ENCODE data around the gene STX16.
"Not testable (repeated sequence)": the region's sequence is repeated elsewhere in the genome, so short reads cannot be mapped to it uniquely, and the experiment has no call there.

STX16 gene

DNA sequence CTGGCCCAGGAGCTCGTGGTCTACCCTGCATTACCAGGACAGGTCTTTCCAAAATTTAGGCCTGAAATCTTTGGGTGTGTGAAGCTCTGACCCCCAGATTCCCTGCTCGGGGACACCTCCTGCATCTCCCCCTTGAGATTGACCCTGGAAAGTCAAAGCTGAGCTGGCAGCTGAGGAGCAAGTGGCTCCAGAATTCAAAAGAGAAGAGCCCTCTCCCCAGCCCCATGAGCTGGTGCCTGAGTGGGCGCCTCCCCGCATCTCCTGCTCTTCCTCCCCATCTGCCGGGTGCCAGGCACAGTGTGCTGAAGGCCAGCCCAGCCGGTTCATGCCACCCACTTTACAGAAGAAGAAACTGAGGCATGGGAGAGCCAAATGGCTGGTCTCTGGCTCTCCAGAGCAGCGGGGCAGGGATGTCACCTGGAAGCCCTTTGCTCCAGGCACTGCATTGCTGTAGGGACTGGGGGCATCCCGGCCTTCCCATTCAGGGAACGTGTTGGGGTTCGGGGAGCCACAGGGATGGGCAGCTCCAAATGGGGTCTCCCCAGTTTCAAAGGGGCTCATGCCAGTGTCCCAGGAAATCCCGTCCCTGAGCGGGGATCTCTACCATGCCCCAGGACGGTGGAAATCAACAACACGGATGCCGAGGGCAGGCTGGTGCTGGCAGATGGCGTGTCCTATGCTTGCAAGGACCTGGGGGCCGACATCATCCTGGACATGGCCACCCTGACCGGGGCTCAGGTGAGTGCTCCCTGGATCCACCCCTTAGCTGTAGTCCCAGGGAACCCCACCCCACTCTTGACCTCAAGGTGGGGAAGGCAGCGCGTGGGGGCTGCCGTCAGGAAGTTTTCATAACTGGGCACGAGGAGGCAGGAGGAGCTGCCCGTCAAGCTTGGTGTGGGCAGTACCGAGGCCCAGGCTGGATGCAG lies 62.0 kb downstream of the STX16 start:
- DNase-seq, result no peak

DNA sequence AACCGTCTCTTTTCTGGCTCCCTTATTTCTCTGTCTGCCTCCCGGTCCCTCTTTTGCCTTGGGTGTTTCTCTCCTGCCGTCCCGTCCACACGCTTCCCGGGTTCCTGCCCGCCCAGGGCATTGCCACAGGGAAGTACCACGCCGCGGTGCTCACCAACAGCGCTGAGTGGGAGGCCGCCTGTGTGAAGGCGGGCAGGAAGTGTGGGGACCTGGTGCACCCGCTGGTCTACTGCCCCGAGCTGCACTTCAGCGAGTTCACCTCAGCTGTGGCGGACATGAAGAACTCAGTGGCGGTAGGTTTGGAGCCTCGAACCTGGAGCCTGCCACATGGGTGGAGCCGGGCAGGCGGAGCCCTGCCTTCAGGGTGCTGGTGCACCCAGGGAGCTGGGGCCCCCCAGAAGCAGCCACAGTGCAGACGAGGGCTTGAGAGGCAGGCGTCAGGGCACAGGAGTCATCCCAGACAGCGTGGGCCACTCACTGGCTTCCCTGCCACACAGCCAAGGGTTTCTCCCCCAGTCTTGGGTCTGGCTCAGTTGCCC lies 62.8 kb downstream of the STX16 start:
- no peak for DNase-seq

DNA sequence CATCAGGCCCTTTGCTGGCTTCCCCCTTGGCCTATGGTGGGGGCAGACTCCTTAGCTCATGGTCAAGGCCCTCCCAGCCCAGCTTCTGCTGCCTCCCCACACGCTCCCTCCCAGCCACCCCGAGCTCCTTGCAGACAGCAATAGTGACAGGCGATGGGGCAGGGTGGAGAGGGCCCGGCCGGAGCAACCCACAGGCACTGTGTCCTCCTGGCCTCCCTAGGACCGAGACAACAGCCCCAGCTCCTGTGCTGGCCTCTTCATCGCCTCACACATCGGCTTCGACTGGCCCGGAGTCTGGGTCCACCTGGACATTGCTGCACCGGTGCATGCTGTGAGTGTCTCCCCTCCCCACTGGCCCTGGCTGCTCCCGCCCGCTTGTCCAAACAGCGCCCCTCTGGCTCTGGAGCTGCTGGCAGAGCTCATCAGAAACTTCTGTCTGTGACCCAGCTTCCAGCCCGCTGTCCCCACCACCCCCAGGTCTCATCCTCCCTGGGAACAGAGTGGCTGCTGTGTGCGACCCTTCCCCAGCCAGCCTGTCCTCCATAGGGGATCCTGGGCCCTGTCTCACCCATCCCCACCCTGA lies 63.3 kb downstream of the STX16 start:
- DNase-seq, result no peak

DNA sequence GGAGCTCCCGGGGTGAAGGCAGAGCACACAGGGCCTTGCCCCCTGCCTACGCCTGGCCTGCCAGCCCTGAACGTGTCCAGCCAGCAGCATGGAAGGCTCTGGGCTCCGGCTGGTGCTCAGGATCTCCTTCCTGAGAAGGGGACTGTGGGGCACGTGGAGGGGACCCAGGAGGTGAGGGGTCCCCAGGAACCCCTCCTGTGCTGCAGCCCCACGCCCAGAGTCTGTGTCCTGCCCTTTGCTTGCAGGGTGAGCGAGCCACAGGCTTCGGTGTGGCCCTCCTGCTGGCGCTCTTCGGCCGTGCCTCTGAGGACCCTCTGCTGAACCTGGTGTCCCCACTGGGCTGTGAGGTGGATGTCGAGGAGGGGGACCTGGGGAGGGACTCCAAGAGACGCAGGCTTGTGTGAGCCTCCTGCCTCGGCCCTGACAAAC lies 63.9 kb downstream of the STX16 start:
- no peak for DNase-seq

DNA sequence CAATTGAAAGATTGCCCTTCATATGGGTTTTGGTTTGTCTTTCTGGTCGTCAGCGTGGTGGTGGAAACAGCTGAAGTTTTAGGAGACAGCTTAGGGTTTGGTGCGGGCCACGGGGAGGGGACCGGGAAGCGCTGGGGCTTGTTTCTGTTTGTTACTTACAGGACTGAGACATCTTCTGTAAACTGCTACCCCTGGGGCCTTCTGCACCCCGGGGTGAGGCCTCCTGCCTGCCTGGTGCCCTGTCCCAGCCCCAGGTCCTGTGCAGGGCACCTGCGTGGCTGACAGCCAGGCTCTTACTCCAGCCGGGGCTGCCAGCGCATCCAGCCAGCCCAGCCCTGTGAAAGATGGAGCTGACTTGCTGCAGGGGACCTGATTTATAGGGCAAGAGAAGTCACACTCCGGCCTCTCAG lies 64.3 kb downstream of the STX16 start:
- no peak for DNase-seq

DNA sequence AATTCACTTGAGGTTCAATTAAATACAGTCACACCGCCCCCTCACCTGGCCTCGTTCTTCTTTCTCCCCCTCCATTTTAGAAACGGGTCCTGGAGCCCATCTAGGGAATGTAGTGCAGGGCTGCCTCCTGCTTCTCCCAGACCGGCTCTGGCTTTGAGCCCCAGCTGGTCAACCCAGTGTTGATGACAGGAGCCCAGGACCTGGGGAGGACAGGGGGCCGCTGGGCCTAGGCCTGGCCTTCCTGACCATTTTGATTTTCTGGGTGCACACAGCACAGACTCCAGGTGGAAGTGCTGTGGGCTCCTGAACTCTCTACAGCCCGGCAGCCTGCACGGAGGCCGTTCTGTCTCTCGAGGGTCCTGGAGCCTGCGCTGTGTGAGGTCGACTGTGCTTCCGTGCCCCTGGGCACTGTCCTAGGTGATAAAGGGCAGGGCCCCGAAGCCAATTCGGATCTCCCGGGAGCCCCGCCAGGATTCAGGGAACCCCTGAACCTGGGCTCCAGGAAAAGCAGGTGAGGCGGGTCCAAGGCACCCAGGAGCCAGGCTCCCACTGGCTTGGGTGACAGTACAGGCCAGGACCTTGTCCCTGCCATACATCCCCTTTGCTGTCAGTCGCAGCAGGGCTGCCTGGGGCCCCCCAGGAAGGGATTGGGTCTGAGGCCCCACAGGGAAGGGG lies 64.9 kb downstream of the STX16 start:
- DNase-seq, result no peak

DNA sequence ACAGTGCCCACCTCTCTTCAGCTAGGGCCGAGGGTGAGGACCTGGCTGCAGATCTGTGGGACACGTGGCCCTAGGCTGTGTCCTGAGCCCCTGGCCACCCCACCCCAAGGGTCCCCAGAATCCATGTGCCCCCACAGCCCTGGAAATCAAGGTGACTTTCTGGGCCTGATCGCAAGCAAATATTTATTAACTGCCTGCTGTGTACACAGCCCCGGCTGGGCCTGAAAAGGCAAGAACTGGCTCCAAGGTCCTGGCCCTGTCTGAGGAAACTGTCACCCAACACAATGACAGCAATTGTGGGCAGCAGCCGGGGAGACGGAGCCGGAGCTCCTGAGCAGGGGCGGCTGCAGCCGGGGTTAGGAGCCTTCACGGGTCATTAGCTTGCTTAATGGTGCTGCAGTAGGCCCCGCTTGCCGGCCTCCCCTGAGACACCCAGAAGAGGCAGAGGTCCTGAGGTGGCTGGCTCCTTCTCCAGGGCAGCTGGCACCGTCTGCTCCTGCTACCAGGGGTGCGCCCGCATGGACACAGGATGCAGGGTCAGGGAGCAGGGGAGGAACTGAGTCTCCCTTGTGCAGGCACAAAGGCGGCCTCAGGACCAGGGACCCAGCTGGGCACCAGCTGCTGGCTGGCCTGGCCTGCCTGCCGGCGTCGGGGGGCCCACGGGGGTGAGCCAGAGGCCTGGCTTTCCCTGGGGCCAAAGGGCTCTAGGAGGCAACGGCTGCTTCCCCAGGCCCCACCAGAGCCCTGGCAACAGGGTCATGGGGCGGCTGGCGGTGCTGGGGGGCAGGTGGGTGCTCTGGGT lies 65.6 kb downstream of the STX16 start:
- peak; percentile 52 for DNase-seq

DNA sequence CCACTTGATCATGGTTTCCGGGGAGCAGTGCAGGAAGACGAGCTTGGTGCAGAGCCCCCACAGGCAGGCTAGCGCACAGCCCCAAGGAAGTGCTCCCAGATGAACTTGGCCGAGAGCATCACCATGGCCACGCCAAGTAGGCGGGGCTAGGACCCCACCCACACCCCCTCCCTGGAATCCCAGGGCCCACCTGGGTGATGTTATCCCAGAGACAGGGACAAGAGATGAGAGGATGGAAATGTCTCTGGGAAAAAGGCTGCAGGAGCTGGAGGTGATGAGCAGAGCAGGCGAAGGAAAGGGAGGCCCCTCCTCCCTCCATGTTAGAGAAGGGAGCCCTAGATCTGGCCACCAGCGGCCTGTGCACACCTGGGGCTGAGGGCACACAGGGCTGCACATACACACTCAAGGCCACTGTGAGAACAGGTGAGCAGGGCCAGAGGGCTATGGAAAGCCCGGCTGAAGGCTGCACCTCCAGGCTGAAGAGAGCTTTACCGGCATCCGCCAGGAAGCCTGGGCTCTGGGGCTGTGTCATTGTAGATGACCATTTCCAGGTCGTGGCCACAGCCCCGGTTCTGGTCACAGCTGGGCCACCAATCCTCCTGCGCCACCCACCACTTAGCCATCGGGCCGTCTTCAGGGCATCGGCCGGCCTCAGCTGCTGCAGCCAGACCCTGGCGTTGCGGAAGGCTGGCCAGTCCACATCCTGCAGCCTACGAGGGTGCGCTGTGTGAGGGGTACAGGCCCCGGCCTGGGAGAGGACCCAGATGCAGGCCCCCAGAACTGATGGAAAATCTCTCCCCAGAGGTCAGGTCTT lies 66.4 kb downstream of the STX16 start:
- DNase-seq, result no peak

DNA sequence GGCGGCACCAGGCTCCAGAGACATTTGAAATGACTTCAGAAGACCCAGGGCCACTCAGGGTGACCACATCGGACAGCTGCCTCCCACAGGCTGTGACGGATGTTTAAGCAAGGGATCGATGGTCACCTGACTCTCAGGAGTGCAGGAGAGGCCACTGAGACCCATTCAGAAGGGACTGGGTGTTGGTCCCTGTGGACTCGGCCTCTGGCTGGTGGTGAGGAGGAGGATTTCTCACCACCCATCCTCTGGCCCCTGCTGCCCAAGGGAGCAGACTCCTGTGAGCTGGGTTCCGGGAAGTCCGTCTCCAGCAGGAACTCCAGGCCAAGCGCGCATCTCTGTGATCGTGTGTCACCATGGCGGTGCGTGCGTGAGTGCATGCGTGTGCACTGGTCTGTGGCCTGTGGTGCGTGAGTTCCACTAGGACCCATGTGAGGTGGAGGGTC lies 67.1 kb downstream of the STX16 start:
- no peak for DNase-seq

DNA sequence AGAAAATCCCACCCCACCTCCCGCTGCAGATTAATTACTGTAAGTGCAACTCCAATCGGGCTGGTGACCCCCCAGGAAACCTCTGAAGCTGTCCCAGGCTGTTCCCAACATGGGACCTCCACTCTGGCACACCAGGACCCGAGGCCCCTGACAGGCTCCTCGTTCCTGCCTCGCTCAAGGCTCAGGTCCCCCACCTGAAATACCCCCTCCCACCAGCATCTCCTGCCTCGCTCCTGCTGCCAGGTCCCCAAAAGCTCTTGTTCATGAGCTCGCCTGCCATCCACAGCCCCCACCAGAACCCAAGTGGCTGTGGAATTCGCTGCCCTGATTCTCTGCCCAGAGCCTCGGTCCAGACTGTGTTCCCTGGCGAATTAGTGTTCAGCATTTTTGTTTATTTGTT lies 67.6 kb downstream of the STX16 start:
- no peak for DNase-seq

DNA sequence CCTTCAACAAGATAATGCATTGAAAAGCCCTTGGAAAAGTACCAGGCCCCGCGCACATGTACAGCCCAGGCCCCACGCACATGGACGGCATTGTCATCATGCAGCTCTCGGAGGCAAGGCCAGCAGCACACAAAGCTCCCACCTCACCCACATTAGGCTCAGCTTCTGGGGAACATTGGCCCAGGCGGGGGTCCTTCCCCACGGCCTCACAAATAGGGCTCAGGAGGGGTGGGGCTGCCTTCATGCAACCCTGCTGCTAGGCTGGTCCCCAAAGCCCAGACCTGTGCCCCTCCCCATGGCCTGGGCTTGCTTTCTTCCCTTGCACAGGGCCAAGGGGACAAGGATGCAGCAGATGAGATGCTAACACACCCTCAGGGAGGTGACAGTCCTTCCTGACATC lies 68.2 kb downstream of the STX16 start:
- DNase-seq, result no peak

DNA sequence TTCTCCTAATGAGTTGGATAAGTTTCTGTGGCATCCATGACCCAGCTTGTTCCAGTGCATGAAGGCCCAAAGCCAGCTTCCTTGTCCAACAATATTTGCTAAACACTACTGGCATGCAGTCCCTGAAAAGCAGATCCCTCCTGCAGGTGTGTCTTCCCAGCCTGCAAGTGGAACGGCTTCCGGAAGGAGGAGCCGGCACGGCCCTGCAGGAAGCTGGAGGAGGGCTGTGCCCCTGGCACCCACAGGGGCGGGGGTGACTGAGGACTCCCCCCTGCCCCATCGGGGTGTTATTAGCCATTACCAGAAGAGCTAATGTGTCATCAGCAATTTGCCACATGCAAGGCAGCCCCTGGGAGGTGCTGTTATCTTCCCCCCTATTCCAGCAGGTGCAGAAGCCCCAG lies 68.9 kb downstream of the STX16 start:
- no peak for DNase-seq

DNA sequence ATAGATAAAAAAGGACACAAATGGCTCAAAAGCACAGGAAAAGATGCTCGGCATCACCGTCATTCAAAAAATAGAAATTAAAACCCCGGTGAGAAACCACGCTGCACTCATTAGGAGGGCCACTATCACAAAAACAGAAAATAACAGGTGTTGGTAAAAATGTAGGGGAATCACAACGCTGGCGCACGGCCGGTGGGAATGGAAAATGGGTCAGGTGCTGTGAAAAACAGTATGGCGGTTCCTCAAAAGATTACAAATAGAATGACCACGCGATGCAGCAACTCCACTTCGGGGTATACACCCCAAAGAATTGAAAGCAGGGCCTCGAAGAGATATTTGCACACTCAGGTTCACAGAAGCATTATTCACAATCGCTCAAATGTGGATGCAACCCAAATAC lies 69.8 kb downstream of the STX16 start:
- DNase-seq, result no peak

DNA sequence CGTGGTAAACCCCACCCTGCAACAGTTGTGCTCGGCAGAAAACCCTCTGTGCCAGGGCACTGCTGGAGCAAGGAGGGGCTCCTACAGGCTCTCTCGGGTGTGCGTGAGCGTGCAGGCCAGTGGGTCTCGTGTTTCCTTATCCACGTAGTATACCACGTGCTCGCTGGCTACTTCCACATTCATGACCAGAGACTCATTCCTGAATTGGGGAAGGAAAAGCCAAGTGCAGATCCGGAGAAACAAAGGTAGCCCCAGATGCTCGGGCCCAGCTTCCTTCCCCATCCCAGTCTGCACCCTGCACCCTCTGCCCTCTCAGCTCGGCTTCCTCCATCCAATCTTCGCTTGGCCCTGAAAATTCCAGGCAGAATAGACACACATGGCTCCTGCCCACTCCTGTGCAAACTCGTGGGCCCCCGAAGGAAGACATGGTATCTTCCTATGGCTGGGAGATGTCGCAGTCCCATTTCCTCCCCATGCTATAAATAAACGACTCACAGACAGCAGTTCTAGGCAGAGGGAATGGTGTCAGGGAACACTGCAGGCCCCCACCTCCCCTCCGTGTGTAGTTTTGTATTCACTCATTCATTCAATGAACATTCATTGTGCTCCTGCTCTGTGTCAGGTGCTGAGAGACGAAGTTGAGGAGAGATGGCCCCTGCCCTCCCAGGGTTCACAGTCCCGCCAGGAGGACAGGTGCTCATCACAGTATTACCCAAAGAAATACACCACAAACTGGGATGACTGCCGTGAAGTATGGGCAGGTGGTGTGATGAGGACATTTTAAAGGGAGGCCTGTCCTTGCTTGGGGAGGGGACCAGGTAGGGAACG lies 71.1 kb downstream of the STX16 start:
- DNase-seq, result no peak

DNA sequence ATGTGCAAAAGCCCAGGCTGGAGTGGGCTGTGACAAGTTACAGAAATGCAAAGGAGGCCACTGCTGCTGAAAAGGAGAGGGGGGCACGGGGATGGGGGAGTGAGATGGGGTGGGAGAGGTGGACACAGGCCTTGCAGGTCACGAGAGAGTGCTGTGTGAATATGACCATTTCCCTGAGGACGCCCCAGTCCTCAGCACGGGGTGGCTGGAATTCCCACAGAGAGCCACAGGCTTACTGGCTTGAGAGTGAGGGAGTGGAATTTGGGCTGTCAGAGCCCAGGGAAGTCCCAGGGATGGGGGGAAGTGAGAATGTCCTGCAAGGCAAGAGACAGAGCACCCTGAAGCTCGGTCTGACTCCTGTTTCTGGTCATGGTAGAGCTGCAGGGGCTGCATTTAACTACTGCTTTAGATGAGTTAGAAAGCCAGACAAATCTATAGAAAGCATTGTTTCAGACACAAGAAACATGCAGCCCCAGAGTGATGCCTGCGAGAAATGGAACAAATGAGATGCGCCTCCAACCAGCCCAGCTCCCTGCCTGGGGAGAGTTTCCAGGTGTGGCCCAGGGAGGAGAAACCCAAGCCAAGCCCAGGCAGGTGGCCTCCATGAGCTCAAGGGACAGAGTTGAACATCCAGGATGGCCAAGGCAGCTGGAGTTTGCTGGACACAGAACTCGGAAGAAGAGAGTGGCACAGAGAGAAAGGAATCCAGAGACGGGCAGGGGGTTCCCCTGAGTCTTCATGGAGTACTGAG lies 72.0 kb downstream of the STX16 start:
- DNase-seq, result no peak

DNA sequence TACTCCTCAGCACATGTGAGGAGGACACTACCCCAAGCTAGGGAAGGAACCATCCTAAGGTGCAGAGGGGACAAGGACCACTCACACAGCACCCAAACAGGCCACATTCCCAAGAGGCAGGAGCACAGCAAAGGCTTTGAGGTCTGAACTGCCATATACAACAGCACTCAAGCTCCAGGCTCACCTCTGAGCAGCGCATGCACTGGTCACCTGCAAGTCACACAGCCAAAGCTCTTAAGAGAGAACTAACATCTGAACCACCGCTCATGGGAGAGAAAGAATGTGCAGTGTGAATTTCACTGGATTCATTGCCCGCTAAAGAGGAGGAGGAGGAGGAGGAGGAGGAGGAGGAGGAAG lies 72.5 kb downstream of the STX16 start:
- no peak for DNase-seq

DNA sequence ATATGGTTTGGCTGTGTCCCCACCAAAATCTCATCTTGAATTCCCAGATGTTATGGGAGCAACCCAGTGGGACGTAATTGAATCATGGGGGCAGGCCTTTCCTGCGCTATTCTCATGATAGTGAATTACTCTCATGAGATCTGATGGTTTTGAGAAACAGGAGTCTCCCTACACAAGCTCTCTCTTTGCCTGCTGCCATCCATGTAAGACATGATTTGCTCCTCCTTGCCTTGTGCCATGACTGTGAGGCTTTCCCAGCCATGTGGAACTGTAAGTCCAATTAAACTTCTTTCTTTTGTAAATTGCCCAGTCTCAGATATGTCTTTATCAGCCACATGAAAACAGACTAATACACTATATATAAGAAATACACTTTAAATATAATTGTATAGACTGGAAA lies 75.1 kb downstream of the STX16 start:
- not testable (repeated sequence) for DNase-seq
